Rectal smooth muscle tissue (tissue), 1 donor: ENCODE results near the gene F2RL1.

Source experiments
- H3K27ac ChIP-seq: one replicate; pipeline ENCODE4 v1.7.0; 2013; ENCODE audit warnings: low read depth, low read length, inconsistent platforms
- H3K27me3 ChIP-seq: one replicate; pipeline ENCODE4 v1.7.0; 2013; ENCODE audit warnings: low read length; ENCODE audit not compliant: control insufficient read depth, insufficient read depth
- H3K36me3 ChIP-seq: one replicate; pipeline ENCODE4 v1.7.0; 2013; ENCODE audit warnings: low read length; ENCODE audit not compliant: control insufficient read depth, insufficient read depth
- H3K4me1 ChIP-seq: one replicate; pipeline ENCODE4 v1.7.0; 2013; ENCODE audit warnings: low read length; ENCODE audit not compliant: control insufficient read depth, insufficient read depth
- H3K4me3 ChIP-seq: one replicate; pipeline ENCODE4 v1.7.0; 2013; ENCODE audit warnings: low read length
- H3K9ac ChIP-seq: one replicate; pipeline ENCODE4 v1.7.0; 2013; ENCODE audit warnings: low read length

Gene F2RL1

DNA sequence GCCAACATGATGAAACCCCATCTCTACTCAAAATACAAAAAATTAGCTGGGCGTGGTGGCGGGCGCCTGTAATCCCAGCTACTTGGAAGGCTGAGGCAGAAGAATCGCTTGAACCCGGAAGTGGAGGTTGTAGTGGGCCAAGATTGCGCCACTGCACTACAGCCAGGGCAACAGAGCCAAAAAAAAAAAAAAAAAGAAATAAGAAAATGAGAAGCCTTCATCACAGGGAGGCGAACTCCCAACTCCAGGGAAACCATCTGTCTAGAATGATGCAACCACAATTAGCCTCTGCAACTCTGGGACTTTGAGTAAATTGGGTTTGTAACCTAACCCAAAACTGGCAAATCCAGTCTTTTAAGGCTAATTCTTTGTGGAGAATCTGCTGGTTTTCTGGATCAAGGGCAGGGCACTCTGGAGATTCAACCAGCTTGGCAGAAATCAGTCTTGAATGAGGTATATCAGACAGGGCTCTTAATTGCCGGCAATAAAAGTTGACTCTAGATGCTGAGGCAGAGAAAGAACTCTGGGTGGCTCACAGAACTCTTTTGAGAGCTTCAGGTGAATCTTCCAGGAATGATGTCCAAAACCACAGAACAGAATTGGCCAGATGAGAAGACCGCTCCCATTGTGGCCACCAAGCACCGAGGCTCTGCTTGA is 40.9 kb downstream of the F2RL1 start:
- Histone ChIP-seq H3K4me3 (no peak overlapping the region), H3K9ac (no peak overlapping the region), H3K27me3 (no peaks in the 10 kb centered on the region), H3K36me3 (no peaks in the 10 kb centered on the region), H3K27ac (no peak overlapping the region), H3K4me1 (no peaks in the 10 kb centered on the region)

DNA sequence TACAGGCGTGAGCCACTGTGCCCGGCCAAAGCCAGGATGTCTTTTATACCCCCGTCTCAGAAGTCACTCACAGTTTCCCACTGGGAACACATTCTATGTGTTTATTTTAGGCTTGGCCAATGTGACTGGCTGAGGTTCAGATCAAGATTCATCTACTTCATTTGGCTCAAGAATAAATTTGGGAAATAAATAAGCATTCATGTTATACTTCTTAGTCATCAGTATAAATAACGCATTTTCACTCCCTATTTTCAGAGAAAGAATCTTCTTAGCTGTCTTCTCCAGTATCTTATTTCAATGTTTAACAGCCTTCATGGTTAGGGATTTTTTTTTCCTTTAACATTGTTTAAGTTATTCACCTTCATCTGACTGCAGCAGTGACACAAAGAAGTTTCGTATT is 42.8 kb downstream of the F2RL1 start:
- Histone ChIP-seq H3K27me3 (no peaks in the 10 kb centered on the region), H3K36me3 (no peaks in the 10 kb centered on the region), H3K27ac (no peak overlapping the region), H3K9ac (no peak overlapping the region), H3K4me1 (no peaks in the 10 kb centered on the region), H3K4me3 (no peak overlapping the region)

DNA sequence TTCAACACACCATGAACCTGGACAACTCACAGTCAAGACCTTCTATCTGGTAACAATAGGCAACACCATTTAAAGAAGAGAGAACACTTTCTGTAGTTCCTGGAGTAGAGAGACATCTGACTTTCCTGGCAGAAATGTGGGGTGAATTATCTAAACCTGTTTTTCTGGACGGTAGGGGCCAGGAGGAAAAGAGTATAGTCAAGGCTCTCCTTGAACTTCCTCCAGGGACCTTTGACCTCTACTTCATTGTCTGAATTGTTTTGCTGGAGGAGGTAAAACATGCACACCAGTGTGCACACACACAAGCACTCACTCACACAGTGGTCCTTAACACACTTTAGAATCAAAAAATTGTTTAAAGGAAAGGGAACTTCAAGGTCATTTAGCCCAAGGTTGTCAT is 44.2 kb downstream of the F2RL1 start:
- Histone ChIP-seq H3K27ac (no peak overlapping the region), H3K4me3 (no peak overlapping the region), H3K27me3 (no peaks in the 10 kb centered on the region), H3K9ac (no peak overlapping the region), H3K4me1 (no peaks in the 10 kb centered on the region), H3K36me3 (no peaks in the 10 kb centered on the region)

DNA sequence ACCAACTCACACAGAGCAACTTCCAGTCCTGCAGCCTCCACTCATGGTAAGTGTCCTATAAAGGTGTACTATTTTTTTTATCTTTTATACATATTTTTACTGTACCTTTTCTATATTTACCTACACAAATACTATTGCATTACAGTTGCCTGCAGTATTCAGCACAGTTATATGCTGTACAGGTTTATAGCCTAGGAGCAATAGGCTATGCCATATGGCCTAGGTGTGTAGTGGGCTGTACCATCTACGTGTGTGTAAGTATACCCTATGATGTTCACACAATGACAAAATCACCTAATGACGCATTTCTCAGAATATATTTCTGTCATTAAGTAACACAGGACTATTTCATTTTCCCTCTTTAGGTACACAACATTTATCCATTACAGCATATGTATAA is 47.7 kb downstream of the F2RL1 start:
- no peak overlapping the region for H3K9ac ChIP-seq
- H3K27me3 ChIP-seq, result no peaks in the 10 kb centered on the region
- no peak overlapping the region for H3K4me3 ChIP-seq

DNA sequence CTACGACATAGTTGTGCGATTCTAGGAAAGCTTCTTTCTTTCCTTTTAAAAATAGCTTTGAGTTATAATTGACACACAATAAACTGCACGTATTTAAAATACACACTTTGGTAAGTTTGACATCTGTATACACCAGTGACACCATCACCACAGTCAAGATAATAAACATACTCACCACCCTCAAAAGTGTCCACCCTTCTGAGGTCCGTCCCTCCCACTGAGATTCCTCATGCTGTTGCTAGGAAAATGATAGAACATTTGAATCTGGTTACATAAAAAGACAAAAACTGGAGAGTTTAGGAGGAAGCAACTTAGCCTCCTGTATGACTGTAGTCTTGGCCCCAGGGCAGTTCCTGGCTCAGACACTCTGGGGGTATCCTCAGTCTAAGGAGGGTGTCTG is 48.2 kb downstream of the F2RL1 start:
- no peaks in the 10 kb centered on the region for H3K4me1 ChIP-seq
- H3K27me3 ChIP-seq, result no peaks in the 10 kb centered on the region
- H3K4me3 ChIP-seq, result no peak overlapping the region
- no peak overlapping the region for H3K9ac ChIP-seq
- no peak overlapping the region for H3K27ac ChIP-seq
- no peaks in the 10 kb centered on the region for H3K36me3 ChIP-seq

More for the DNA sequence above, 47.7 kb downstream of the F2RL1 start:
- H3K36me3 ChIP-seq, result no peaks in the 10 kb centered on the region
- no peaks in the 10 kb centered on the region for H3K4me1 ChIP-seq
- no peak overlapping the region for H3K27ac ChIP-seq

DNA sequence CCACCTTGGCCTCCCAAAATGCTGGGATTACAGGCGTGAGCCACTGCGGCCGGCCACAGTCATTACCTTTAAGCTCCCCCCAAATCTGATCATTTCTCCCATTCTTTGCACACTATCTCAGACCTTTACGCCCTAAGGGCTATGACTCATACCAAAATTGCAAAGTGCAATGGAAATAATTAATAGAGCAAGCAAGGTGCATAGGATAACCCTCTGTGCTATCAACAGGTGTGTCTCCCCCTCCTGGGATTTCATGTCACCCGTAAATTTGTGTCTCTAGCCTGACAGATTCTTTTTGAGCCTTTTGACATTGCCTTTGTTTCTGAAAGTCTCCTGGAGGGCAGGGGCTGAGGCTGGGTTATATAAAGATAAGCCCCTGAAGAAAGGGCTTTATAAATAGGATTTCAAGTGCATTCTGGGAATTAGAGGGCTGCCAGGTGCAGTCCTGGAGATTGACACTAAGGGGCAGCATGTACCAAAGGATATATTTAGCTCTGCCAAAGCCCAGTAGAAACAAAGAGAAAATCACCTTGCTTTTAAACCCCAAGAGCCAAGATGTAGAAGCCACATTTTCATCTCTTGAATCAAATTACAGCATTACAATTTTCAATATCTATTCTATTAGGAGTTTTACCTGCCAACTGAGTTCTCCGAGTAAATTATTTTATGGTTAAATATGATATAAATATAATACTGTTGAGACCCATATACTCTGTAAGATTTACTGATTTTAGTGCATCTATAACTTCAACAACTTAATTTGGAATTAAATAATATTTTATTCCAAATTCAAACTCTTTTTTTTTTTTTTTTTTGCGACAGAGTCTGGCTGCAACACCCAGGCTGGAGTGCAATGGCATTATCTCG is 49.2 kb downstream of the F2RL1 start:
- no peak overlapping the region for H3K9ac ChIP-seq
- no peak overlapping the region for H3K4me3 ChIP-seq
- H3K36me3 ChIP-seq, result no peaks in the 10 kb centered on the region
- no peak overlapping the region for H3K27ac ChIP-seq
- no peaks in the 10 kb centered on the region for H3K4me1 ChIP-seq
- no peaks in the 10 kb centered on the region for H3K27me3 ChIP-seq

DNA sequence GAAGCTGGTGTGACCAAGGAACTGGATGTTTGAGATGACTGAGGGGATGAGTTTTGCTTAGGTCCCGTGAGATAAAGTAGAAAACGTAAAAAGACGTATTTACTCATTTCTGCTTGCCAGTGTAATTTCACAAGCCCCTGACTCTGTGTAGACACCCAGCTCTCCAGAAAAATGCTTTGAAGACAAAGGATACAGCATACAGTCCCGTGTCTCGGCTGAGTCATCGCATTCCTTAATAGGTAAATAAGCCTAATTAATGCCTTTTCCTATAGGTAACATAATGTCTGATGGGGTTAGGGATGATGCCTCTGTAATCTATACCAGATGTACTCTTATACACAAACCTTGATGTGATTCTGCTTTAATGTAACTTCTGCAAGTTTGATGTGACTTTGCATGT is 51.2 kb downstream of the F2RL1 start:
- Histone ChIP-seq H3K27ac (no peak overlapping the region), H3K27me3 (no peaks in the 10 kb centered on the region), H3K9ac (no peak overlapping the region), H3K4me3 (no peak overlapping the region), H3K4me1 (no peaks in the 10 kb centered on the region), H3K36me3 (no peaks in the 10 kb centered on the region)

DNA sequence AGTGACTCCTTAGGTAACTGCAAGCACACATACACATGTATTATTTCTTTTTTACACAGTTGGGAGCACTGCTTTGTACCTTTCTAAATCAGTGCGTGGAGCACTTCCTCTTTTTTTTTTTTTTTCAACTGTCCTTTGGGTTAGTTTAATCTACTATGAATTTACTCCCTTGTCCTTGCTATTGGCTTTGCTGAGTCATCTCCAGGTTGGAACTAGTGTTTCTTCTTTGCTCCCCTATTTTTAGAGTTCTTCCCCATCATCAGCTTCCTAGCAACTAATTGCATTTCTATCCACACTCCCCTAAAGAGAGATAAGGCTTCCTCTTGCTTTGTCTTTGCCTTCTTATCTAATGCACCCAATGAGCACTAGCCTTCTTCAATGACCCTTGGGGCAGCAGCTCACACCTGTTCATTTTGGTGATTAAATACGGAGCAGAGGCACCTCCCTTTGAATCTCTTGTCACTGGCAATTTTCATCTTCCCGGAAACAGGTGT is 55.3 kb downstream of the F2RL1 start:
- Histone ChIP-seq H3K27ac (no peak overlapping the region), H3K4me3 (no peak overlapping the region), H3K4me1 (no peaks in the 10 kb centered on the region), H3K36me3 (no peaks in the 10 kb centered on the region), H3K9ac (no peak overlapping the region), H3K27me3 (no peaks in the 10 kb centered on the region)
